Measurements from ENCODE around the gene MZB1. TPM values are rescaled to one million over a fixed set of nuclear protein-coding genes. Genes with fewer than 3 reads are reported as not detected.

Gene MZB1
- total and polyA plus RNA-seq, 2 of the 13 experiments (the other 11 are each of a cell fraction or from before 2014, with no cell fraction given) = 0.31 to 0.40 TPM

DNA sequence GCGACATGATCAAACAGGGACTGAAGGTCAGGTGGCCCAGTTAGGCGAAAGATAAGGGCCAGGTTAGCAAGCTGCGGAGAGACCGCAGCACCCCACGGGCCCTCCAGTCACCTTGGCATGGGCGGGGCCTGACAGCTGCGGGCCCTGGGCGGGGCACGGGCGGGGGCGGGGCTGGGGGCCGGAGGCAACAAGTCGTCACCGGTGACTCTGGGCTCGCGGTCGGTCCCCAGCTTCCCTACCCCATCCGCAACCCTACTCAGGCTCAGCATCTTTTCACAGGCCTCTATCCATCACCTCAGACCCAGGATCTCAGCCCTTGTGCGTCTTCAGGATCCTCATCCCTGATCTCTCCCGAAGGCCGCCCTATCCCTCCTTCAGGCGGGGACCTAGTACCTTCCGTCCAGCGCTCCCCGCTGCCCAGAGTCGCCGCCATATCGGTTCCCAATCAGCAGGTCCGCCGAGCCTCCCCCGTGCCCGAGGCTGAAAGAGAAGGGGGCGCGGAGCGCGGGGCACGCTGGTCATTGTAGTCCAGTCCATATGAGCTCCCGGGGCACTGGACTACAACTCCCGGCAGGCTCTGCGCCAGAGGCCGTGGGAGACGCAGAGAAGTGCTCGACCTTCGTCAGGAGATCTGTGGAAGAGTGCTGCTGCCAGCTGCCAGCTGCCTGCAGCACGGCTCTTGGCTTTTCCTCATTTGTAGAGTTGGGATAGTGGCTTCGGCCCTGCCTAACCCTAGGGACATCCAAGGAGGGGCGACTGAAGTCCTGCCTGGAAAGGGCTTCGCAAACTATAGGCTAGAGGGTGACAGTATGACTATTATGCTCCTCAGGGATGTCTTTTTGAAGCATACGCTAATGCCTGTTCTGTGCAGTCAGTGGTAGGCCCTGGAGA lies 49.5 kb upstream of the MZB1 start, which contains the start of gene DNAJC18 (continued):
- no peak for TF ChIP-seq TOE1 (CRISPR knock-in tag; IDR thresholded peaks at IDR 0.05)
- TF ChIP-seq AKAP8 (CRISPR knock-in tag; IDR thresholded peaks at IDR 0.05) = no peak
- TF ChIP-seq, protein P1, sequence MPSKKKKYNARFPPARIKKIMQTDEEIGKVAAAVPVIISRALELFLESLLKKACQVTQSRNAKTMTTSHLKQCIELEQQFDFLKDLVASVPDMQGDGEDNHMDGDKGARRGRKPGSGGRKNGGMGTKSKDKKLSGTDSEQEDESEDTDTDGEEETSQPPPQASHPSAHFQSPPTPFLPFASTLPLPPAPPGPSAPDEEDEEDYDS (CRISPR knock-in tag; IDR thresholded peaks at IDR 0.05) = peak; percentile 96
- peak; percentile 78 for TF ChIP-seq ZSCAN31 (CRISPR knock-in tag; IDR thresholded peaks at IDR 0.05; ENCODE audit: low read depth)
- no peak for TF ChIP-seq MATR3 (CRISPR knock-in tag; IDR thresholded peaks at IDR 0.05)
- TF ChIP-seq HIVEP1 (CRISPR knock-in tag; IDR thresholded peaks at IDR 0.05) = peak; percentile 70
- TF ChIP-seq, protein P2, sequence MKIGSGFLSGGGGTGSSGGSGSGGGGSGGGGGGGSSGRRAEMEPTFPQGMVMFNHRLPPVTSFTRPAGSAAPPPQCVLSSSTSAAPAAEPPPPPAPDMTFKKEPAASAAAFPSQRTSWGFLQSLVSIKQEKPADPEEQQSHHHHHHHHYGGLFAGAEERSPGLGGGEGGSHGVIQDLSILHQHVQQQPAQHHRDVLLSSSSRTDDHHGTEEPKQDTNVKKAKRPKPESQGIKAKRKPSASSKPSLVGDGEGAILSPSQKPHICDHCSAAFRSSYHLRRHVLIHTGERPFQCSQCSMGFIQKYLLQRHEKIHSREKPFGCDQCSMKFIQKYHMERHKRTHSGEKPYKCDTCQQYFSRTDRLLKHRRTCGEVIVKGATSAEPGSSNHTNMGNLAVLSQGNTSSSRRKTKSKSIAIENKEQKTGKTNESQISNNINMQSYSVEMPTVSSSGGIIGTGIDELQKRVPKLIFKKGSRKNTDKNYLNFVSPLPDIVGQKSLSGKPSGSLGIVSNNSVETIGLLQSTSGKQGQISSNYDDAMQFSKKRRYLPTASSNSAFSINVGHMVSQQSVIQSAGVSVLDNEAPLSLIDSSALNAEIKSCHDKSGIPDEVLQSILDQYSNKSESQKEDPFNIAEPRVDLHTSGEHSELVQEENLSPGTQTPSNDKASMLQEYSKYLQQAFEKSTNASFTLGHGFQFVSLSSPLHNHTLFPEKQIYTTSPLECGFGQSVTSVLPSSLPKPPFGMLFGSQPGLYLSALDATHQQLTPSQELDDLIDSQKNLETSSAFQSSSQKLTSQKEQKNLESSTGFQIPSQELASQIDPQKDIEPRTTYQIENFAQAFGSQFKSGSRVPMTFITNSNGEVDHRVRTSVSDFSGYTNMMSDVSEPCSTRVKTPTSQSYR (CRISPR knock-in tag; IDR thresholded peaks at IDR 0.05; ENCODE audit: borderline replicate concordance) = peak; percentile 23; the same call in 1 of the 2 replicates
- TF ChIP-seq ZKSCAN5 (CRISPR knock-in tag; IDR thresholded peaks at IDR 0.05) = no peak
- no peak for TF ChIP-seq SMC3 (IDR thresholded peaks at IDR 0.05; ENCODE audit: low read length)
- TF ChIP-seq, protein P3, sequence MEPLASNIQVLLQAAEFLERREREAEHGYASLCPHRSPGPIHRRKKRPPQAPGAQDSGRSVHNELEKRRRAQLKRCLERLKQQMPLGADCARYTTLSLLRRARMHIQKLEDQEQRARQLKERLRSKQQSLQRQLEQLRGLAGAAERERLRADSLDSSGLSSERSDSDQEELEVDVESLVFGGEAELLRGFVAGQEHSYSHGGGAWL (CRISPR knock-in tag; IDR thresholded peaks at IDR 0.05) = 0 out of 2 replicates have a peak, but pooled peaks have one; percentile 20
- TF ChIP-seq ZNF605 (CRISPR knock-in tag; IDR thresholded peaks at IDR 0.05) = peak; percentile 91
- no peak for TF ChIP-seq CENPT (CRISPR knock-in tag; IDR thresholded peaks at IDR 0.05; ENCODE audit: low read depth)
- TF ChIP-seq GZF1 (CRISPR knock-in tag; IDR thresholded peaks at IDR 0.05) = no peak
- TF ChIP-seq ZNF260 (CRISPR knock-in tag; IDR thresholded peaks at IDR 0.05; ENCODE audit: borderline replicate concordance, low read depth) = no peak
- TF ChIP-seq NFATC3 (CRISPR knock-in tag; IDR thresholded peaks at IDR 0.05) = peak; percentile 42; the same call in 1 of the 2 replicates
- TF ChIP-seq TAF1 (CRISPR knock-in tag; IDR thresholded peaks at IDR 0.05) = peak; percentile 68; the same call in 1 of the 2 replicates
- no peak for TF ChIP-seq TCF12 (IDR thresholded peaks at IDR 0.05)
- no peak for TF ChIP-seq TCF12 (CRISPR knock-in tag; IDR thresholded peaks at IDR 0.05)
- peak; percentile 56 for TF ChIP-seq HNRNPLL (IDR thresholded peaks at IDR 0.05; ENCODE audit: low read depth, low read length, poor library complexity, severe bottlenecking)
- TF ChIP-seq KMT2B (CRISPR knock-in tag; IDR thresholded peaks at IDR 0.05) = peak; percentile 73
- no peak for TF ChIP-seq ZSCAN29 (CRISPR knock-in tag; conservative IDR thresholded peaks at IDR 0.05)
- TF ChIP-seq PRPF4 (IDR thresholded peaks at IDR 0.05; ENCODE audit: low read depth, low read length, poor library complexity, severe bottlenecking) = no peak
- TF ChIP-seq MTA3 (CRISPR knock-in tag; IDR thresholded peaks at IDR 0.05) = no peak
- no peak for TF ChIP-seq ZNF766 (CRISPR knock-in tag; IDR thresholded peaks at IDR 0.05; ENCODE audit: borderline replicate concordance)
- TF ChIP-seq ZNF3 (CRISPR knock-in tag; IDR thresholded peaks at IDR 0.05) = no peak
- no peak; the same call in 1 of the 2 replicates for TF ChIP-seq ZNF33A (CRISPR knock-in tag; IDR thresholded peaks at IDR 0.05; ENCODE audit: borderline replicate concordance)
- no peak; the same call in 1 of the 2 replicates for TF ChIP-seq BCL6 (CRISPR knock-in tag; IDR thresholded peaks at IDR 0.05)
- TF ChIP-seq ZNF782 (CRISPR knock-in tag; IDR thresholded peaks at IDR 0.05; ENCODE audit: borderline replicate concordance) = 0 out of 2 replicates have a peak, but pooled peaks have one; percentile 41
- TF ChIP-seq ZNF549 (CRISPR knock-in tag; IDR thresholded peaks at IDR 0.05) = no peak
